WERI-Rb-1 (cell line): Measurements from ENCODE around the gene LRRC25.
A peak's percentile ranks its signal among the peaks of the same experiment; 100 is the strongest.

Source experiments
- DNase-seq: peaks from one replicate; pipeline ENCODE4 v3.0.0-alpha.2; 2020
- H3K27ac ChIP-seq: fragments of 250-450 bp; sonication (Bioruptor Pico); 2 replicates; pipeline ENCODE4 v1.5.1; 2020; ENCODE audit warnings: mild to moderate bottlenecking, moderate library complexity
- H3K27me3 ChIP-seq: fragments of 250-450 bp; sonication (Bioruptor Pico); 2 replicates; pipeline ENCODE4 v1.5.1; 2021; ENCODE audit warnings: mild to moderate bottlenecking, low read depth, moderate library complexity; ENCODE audit not compliant: insufficient read depth, severe bottlenecking
- H3K36me3 ChIP-seq: fragments of 250-450 bp; sonication (Bioruptor Pico); 2 replicates; pipeline ENCODE4 v1.5.1; 2020; ENCODE audit warnings: mild to moderate bottlenecking, moderate library complexity
- H3K4me3 ChIP-seq: 2 replicates; pipeline ENCODE4 v1.5.1; 2011; ENCODE audit warnings: low read depth, mild to moderate bottlenecking, control low read depth, low read length
- H3K9me3 ChIP-seq: fragments of 250-450 bp; sonication (Bioruptor Pico); 2 replicates; pipeline ENCODE4 v1.5.1; 2021; ENCODE audit warnings: mild to moderate bottlenecking, moderate library complexity; ENCODE audit not compliant: severe bottlenecking
- TF ChIP-seq, protein P1 (sequence below): IDR thresholded peaks from 2 replicates; pipeline ENCODE4 v1.5.1; 2011; ENCODE audit warnings: low read depth, mild to moderate bottlenecking, control low read depth, inconsistent platforms, low read length

The LRRC25 gene

DNA sequence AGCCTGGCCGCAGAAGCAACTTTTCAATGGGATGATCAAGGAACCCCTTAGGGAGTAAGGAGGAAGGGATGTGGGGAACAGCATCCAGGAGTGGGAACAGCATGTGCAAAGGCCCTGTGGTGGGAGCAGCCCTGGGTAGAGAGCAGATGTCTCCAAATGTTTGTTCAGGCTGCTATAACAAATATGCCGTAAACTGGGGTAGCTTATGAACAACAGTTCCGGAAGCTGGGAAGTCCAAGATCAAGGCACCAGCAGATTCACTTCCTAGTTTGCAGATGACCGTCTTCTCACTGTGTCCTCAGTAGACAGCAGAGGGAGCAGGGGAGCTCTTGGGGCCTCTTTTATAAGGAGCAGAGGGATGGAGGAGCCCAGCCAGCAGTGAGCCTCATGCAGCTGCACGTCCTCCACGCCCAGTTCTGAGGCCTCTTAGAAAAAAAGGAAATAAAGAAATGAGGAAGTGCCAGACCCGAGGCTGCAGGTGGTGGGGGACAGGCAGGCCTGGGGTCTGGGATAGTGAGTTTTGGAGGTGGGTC lies 4.2 kb upstream of the LRRC25 start:
- no peaks in the 10 kb centered on the region for H3K9me3 ChIP-seq
- H3K27me3 ChIP-seq, result no peaks in the 10 kb centered on the region
- H3K27ac ChIP-seq, result no peak overlapping the region
- DNase-seq, result no peak
- no peak overlapping the region for H3K4me3 ChIP-seq
- TF ChIP-seq, protein P1, sequence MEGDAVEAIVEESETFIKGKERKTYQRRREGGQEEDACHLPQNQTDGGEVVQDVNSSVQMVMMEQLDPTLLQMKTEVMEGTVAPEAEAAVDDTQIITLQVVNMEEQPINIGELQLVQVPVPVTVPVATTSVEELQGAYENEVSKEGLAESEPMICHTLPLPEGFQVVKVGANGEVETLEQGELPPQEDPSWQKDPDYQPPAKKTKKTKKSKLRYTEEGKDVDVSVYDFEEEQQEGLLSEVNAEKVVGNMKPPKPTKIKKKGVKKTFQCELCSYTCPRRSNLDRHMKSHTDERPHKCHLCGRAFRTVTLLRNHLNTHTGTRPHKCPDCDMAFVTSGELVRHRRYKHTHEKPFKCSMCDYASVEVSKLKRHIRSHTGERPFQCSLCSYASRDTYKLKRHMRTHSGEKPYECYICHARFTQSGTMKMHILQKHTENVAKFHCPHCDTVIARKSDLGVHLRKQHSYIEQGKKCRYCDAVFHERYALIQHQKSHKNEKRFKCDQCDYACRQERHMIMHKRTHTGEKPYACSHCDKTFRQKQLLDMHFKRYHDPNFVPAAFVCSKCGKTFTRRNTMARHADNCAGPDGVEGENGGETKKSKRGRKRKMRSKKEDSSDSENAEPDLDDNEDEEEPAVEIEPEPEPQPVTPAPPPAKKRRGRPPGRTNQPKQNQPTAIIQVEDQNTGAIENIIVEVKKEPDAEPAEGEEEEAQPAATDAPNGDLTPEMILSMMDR, result peak; percentile 29
- H3K36me3 ChIP-seq, result no peaks in the 10 kb centered on the region

DNA sequence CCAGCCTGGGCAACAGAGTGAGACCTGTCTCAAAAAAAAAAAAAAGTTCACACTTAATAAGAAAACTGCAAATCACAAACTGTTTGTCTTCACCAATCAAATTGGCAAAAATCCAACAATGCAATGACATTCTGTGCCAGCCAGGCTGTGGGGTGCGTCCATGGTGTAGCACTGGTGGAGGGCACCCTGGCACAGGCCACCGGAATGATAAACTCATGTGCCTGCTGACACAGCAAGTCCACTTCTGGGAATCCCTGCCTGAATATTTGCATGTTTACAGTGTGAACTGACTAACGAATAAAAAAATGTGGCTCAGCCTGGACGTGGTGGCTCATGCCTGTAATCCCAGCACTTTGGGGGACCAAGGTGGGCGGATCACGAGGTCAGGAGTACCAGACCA lies 1.6 kb upstream of the LRRC25 start:
- no peak for DNase-seq
- no peaks in the 10 kb centered on the region for H3K27me3 ChIP-seq
- TF ChIP-seq, protein P1, result no peak
- H3K9me3 ChIP-seq, result no peaks in the 10 kb centered on the region
- no peak overlapping the region for H3K4me3 ChIP-seq
- H3K27ac ChIP-seq, result no peak overlapping the region
- H3K36me3 ChIP-seq, result no peaks in the 10 kb centered on the region

DNA sequence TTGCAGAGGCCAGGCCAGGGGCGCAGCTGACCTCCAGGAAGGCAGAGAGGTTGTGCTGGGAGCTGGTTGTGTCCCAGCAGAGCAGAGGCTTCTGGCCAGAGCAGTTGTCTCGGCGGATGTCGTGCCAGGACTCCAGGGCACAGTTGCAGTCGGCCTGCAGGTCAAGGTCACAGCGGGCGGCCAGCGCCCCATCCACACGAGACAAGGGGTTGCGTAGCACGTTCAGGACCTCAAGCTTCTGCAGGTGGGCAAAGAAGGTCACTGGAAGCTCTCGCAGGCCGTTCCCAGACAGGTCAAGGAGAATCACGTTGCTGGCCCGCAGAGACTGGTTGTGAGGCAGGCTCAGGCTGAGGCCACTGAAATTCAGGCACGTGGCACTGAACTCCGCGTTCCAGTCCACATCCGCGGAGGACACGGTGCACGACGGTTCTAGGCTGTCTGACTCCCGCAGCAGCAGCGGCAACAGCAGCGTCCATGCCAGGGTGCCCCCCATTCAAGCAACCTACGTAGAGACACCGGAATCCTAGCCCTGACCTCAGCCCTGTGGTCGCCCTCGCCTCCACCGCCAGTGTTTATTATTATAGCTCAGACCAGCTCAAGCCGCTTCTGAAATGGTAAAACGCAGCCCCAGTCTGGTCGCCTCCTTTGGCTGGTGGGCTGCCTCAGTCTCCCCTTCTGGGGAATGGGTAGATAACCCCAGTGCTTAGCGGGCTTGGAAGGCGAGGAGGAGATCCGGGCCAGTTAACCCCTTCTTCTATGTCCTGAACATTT lies 766 bp downstream of the LRRC25 start:
- Histone ChIP-seq H3K4me3 (no peak overlapping the region), H3K9me3 (no peaks in the 10 kb centered on the region), H3K27me3 (no peaks in the 10 kb centered on the region), H3K27ac (no peak overlapping the region), H3K36me3 (no peaks in the 10 kb centered on the region)
- no peak for DNase-seq
- TF ChIP-seq, protein P1, result no peak

DNA sequence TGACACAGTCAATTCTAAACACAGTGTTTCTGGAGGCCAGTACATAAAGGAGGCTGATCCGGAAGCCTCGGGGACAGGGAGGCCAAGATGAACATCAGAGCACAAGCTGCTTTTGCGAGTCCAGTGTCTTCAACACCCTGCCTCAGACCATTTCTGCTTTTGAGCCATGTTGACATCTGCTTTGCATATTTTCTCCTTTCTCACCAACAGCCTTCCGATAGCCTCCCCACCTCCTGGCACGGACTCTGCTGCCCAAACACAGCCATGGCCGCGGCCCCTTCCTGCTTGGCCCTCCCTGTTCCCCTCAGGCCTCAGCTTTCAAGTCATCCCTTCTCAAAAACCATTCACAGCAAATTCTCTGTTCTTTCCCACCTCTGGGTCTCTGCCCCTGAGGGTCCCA lies 3.6 kb downstream of the LRRC25 start:
- TF ChIP-seq, protein P1, result no peak
- no peak overlapping the region for H3K27ac ChIP-seq
- DNase-seq, result no peak
- peaks cover 4% of the 10 kb centered on the region for H3K9me3 ChIP-seq
- H3K36me3 ChIP-seq, result peaks cover 8% of the 10 kb centered on the region
- no peaks in the 10 kb centered on the region for H3K27me3 ChIP-seq
- no peak overlapping the region for H3K4me3 ChIP-seq

DNA sequence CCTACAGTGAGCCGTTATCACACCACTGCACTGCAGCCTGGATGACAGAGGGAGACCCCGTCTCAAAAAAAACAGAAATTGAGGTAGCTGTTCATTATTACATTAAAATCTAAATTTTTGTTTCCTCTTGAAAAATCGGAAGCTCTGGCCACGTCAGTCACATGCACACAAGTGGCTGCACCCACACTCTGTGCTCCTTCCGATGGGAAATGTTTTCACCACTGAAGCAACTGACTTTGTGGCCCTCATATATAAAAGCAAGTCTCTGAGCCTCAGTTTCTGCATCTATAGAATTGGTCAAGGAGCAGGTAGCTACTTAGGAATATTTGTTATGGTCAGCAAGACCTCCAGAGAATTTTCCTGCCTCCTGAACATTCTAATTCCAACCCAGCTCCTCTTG lies 4.5 kb downstream of the LRRC25 start:
- peaks cover 11% of the 10 kb centered on the region for H3K36me3 ChIP-seq
- TF ChIP-seq, protein P1, result no peak
- no peak overlapping the region for H3K27ac ChIP-seq
- H3K27me3 ChIP-seq, result no peaks in the 10 kb centered on the region
- no peak overlapping the region for H3K4me3 ChIP-seq
- DNase-seq, result no peak
- H3K9me3 ChIP-seq, result peaks cover 4% of the 10 kb centered on the region

DNA sequence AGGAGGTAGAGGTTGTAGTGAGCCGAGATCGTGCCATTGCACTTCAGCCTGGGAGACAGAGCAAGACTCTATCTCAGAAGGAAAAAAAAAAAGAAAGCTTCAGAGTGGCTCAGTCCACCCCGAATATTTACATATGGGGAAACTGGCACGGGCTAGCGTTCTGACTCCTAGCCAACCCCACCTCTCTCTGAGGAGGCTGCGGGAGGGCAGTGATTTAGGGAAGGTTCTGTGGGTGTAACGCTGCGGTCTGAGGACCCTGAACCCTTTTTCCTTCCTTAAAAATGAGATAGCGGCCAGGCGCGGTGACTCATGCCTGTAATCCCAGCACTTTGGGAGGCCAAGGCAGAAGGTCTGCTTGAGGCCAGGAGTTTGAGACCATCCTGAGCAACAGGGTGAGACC lies 5.0 kb downstream of the LRRC25 start:
- Histone ChIP-seq H3K36me3 (peaks cover 11% of the 10 kb centered on the region), H3K4me3 (no peak overlapping the region), H3K9me3 (peaks cover 4% of the 10 kb centered on the region), H3K27me3 (no peaks in the 10 kb centered on the region), H3K27ac (no peak overlapping the region)
- TF ChIP-seq, protein P1, result no peak
- no peak for DNase-seq
